Nephron (organoid): ENCODE measurements around the gene ABCA5.
"Not testable (repeated sequence)": the region's sequence is repeated elsewhere in the genome, so short reads cannot be mapped to it uniquely, and the experiment has no call there.

Source experiments
- H3K27ac Mint-ChIP-seq, 3 experiments: 2 replicates each; pipeline ENCODE4 v1.8.0; 2020; ENCODE audit warnings: mixed read lengths in 3 of 3, mild to moderate bottlenecking in 2 of 3, moderate library complexity in 1 of 3
- H3K27me3 Mint-ChIP-seq: 2 replicates; pipeline ENCODE4 v1.8.0; 2021; ENCODE audit warnings: low read depth, mild to moderate bottlenecking, moderate library complexity, mixed read lengths
- H3K36me3 Mint-ChIP-seq: 2 replicates; pipeline ENCODE4 v1.8.0; 2020; ENCODE audit warnings: low read depth, mixed read lengths
- H3K4me1 Mint-ChIP-seq: 2 replicates; pipeline ENCODE4 v1.8.0; 2020; ENCODE audit warnings: mixed read lengths
- H3K4me3 Mint-ChIP-seq, 3 experiments: 2 replicates each; pipeline ENCODE4 v1.8.0; 2020; ENCODE audit warnings: mild to moderate bottlenecking in 3 of 3, mixed read lengths in 3 of 3, moderate library complexity in 2 of 3
- H3K9me3 Mint-ChIP-seq: 2 replicates; pipeline ENCODE4 v1.8.0; 2020; ENCODE audit warnings: mixed read lengths
- CTCF ChIP-seq, 3 experiments: fragments of 200-600 bp; sonication (generic); IDR thresholded peaks; one replicate each; pipeline ENCODE4 v1.5.0; 2021; ENCODE audit warnings: antibody characterized with exemption in 3 of 3; ENCODE audit not compliant: unreplicated experiment in 3 of 3

Gene ABCA5

GRCh38 chr17:69314246-69315065, 12.5 kb downstream of the ABCA5 start:
- no peak overlapping the region for H3K4me3 Mint-ChIP-seq
- H3K27ac Mint-ChIP-seq = peak overlapping the region in 1 of 3 experiments; percentile 24
- TF ChIP-seq CTCF (IDR thresholded peaks at IDR 0.05; ENCODE audit: unreplicated experiment in 3 of 3) = no peak
- H3K27me3 Mint-ChIP-seq = peaks cover 3% of the 10 kb centered on the region
- no peaks in the 10 kb centered on the region for H3K9me3 Mint-ChIP-seq
- peaks cover 5% of the 10 kb centered on the region for H3K4me1 Mint-ChIP-seq
- no peaks in the 10 kb centered on the region for H3K36me3 Mint-ChIP-seq

GRCh38 chr17:69305177-69305576, 21.8 kb downstream of the ABCA5 start:
- no peaks in the 10 kb centered on the region for H3K4me1 Mint-ChIP-seq
- H3K36me3 Mint-ChIP-seq = no peaks in the 10 kb centered on the region
- H3K27ac Mint-ChIP-seq = no peak overlapping the region
- no peaks in the 10 kb centered on the region for H3K9me3 Mint-ChIP-seq
- TF ChIP-seq CTCF (IDR thresholded peaks at IDR 0.05; ENCODE audit: unreplicated experiment in 3 of 3) = no peak
- H3K27me3 Mint-ChIP-seq = no peaks in the 10 kb centered on the region
- H3K4me3 Mint-ChIP-seq = no peak overlapping the region

- H3K4me3 Mint-ChIP-seq = no peak overlapping the region
- no peaks in the 10 kb centered on the region for H3K9me3 Mint-ChIP-seq
- no peak for TF ChIP-seq CTCF (IDR thresholded peaks at IDR 0.05; ENCODE audit: unreplicated experiment in 3 of 3)
- H3K4me1 Mint-ChIP-seq = no peaks in the 10 kb centered on the region
- H3K36me3 Mint-ChIP-seq = peaks cover 15% of the 10 kb centered on the region
- H3K27me3 Mint-ChIP-seq = no peaks in the 10 kb centered on the region
- no peak overlapping the region for H3K27ac Mint-ChIP-seq
Measured at GRCh38 chr17:69302682-69303081, 24.3 kb downstream of the ABCA5 start.

- Mint-ChIP-seq H3K27me3 (no peaks in the 10 kb centered on the region), H3K9me3 (no peaks in the 10 kb centered on the region), H3K27ac (no peak overlapping the region), H3K4me1 (no peaks in the 10 kb centered on the region), H3K4me3 (no peak overlapping the region), H3K36me3 (peaks cover 22% of the 10 kb centered on the region)
- TF ChIP-seq CTCF (IDR thresholded peaks at IDR 0.05; ENCODE audit: unreplicated experiment in 3 of 3) = no peak
Measured at GRCh38 chr17:69300222-69300621, 26.7 kb downstream of the ABCA5 start.

GRCh38 chr17:69298120-69298722, 28.7 kb downstream of the ABCA5 start:
- peaks cover 26% of the 10 kb centered on the region for H3K36me3 Mint-ChIP-seq
- not testable (repeated sequence) for H3K4me1 Mint-ChIP-seq, H3K4me3 Mint-ChIP-seq, H3K9me3 Mint-ChIP-seq, H3K27me3 Mint-ChIP-seq, H3K27ac Mint-ChIP-seq

- peaks cover 3% of the 10 kb centered on the region for H3K9me3 Mint-ChIP-seq
- peaks cover 15% of the 10 kb centered on the region for H3K36me3 Mint-ChIP-seq
- TF ChIP-seq CTCF (IDR thresholded peaks at IDR 0.05; ENCODE audit: unreplicated experiment in 3 of 3) = no peak
- no peak overlapping the region for H3K4me3 Mint-ChIP-seq
- no peaks in the 10 kb centered on the region for H3K4me1 Mint-ChIP-seq
- no peak overlapping the region for H3K27ac Mint-ChIP-seq
- H3K27me3 Mint-ChIP-seq = no peaks in the 10 kb centered on the region
Measured at GRCh38 chr17:69287168-69287567, 39.8 kb downstream of the ABCA5 start.
